A375 (cell line): Measurements from ENCODE around the gene NPW. TPM values are rescaled to one million over a fixed set of nuclear protein-coding genes. Genes with fewer than 3 reads are reported as not detected.

Source experiments
- small RNA-seq: library from RNA; depleted of rRNA; stranded (forward); fragments of <200 nt; gene quantifications from one replicate; pipeline ENCODE3, GENCODE V24; 2014
- total RNA-seq: library from RNA; depleted of rRNA; stranded (reverse); fragments of >200 nt; shearing (Covaris generic); gene quantifications from 2 replicates; pipeline ENCODE4 v1.2.3, GENCODE V29; 2014; rRNA removed

NPW gene
- 1.0 and 1.5 TPM in 2 replicates for total RNA-seq

GRCh38 chr16:2019518-2019920 lies at the start of gene NPW:
Gene NPW, plus strand, starts transcription at chr16:2019785.

GRCh38 chr16:1971796-1972489 lies 47.6 kb upstream of the NPW start, which contains the start of gene TBL3:
Gene TBL3, plus strand, starts transcription at chr16:1972053. Its CDS starts 112 bp downstream, at chr16:1972165.

GRCh38 chr16:1981398-1981836 lies 38.2 kb upstream of the NPW start, which contains the start of gene NOXO1:
Gene NOXO1, minus strand, starts transcription at chr16:1981469. Its CDS starts 290 bp downstream, at chr16:1981179.

GRCh38 chr16:1983544-1984346 lies 35.8 kb upstream of the NPW start, which contains the start of gene GFER:
Gene GFER, plus strand, starts transcription at chr16:1984193. Its CDS starts 26 bp downstream, at chr16:1984219.

GRCh38 chr16:1989209-1990100 lies 30.1 kb upstream of the NPW start, which contains the start of gene SYNGR3:
Gene SYNGR3, plus strand, starts transcription at chr16:1989970. Its CDS starts 133 bp downstream, at chr16:1990103.

GRCh38 chr16:2009791-2010510 lies 9.6 kb upstream of the NPW start, which contains the start of gene ZNF598:
Gene ZNF598, minus strand, starts transcription at chr16:2009821.

GRCh38 chr16:2026461-2027023 lies 7.0 kb downstream of the NPW start, which contains the start of gene NHERF2:
Gene NHERF2, plus strand, starts transcription at chr16:2026902. Its CDS starts 104 bp downstream, at chr16:2027006.

GRCh38 chr16:2047330-2048115 lies 27.9 kb downstream of the NPW start, which contains the start of the genes NTHL1 and TSC2:
Gene NTHL1, minus strand, starts transcription at chr16:2047834. Its CDS starts 11 bp downstream, at chr16:2047823.
Gene TSC2, plus strand, starts transcription at chr16:2047985. Its CDS starts 631 bp downstream, at chr16:2048616.

Small RNAs within 50 kb of the gene (small RNA-seq; reads per million reads assigned to genes)
- gene AC005363.2 (not detected), gene RN7SL219P (not detected)

Other genes with a start within 250 kb of the NPW start
- 89.3 and 122 TPM in 2 replicates for gene NME3, start 248.2 kb upstream of the NPW start, total RNA-seq
- gene EME2, start 247.0 kb upstream of the NPW start, total RNA-seq: 21.4 and 22.7 TPM in 2 replicates
- 187 and 223 TPM in 2 replicates for gene MRPS34, start 246.7 kb upstream of the NPW start, total RNA-seq
- gene SPSB3, start 237.2 kb upstream of the NPW start, total RNA-seq: 51.4 and 57.6 TPM in 2 replicates
- 132 and 137 TPM in 2 replicates for gene NUBP2, start 236.8 kb upstream of the NPW start, total RNA-seq
- 0.29 TPM in 1 of 2 replicates, not detected in the other for gene IGFALS, start 226.1 kb upstream of the NPW start, total RNA-seq
- gene HAGH, start 193.0 kb upstream of the NPW start, total RNA-seq: 113 and 133 TPM in 2 replicates
- 30.1 and 30.2 TPM in 2 replicates for gene FAHD1, start 192.6 kb upstream of the NPW start, total RNA-seq
- not detected in 2 replicates for gene MEIOB, start 147.6 kb upstream of the NPW start, total RNA-seq
- gene HS3ST6, start 101.4 kb upstream of the NPW start, total RNA-seq: not detected in 2 replicates
- 8.5 and 10.2 TPM in 2 replicates for gene MSRB1, start 76.6 kb upstream of the NPW start, total RNA-seq
- gene RPL3L, start 65.1 kb upstream of the NPW start, total RNA-seq: not detected in 2 replicates
- gene NDUFB10, start 60.2 kb upstream of the NPW start, total RNA-seq: 551 and 557 TPM in 2 replicates
- 4,459 and 5,166 TPM in 2 replicates for gene RPS2, start 55.0 kb upstream of the NPW start, total RNA-seq
- gene RNF151, start 52.9 kb upstream of the NPW start, total RNA-seq: not detected in 2 replicates
- 72.8 and 74.0 TPM in 2 replicates for gene TBL3, start 47.7 kb upstream of the NPW start, total RNA-seq
- 0.23 TPM in 1 of 2 replicates, not detected in the other for gene NOXO1, start 38.3 kb upstream of the NPW start, total RNA-seq
- 46.0 and 50.1 TPM in 2 replicates for gene GFER, start 35.6 kb upstream of the NPW start, total RNA-seq
- 1.6 and 2.0 TPM in 2 replicates for gene SYNGR3, start 29.8 kb upstream of the NPW start, total RNA-seq
- 59.6 and 76.5 TPM in 2 replicates for gene ZNF598, start 10.0 kb upstream of the NPW start, total RNA-seq
- gene NHERF2, start 7.1 kb downstream of the NPW start, total RNA-seq: 113 and 117 TPM in 2 replicates
- gene NTHL1, start 28.0 kb downstream of the NPW start, total RNA-seq: 58.6 and 71.2 TPM in 2 replicates
- gene TSC2, start 28.2 kb downstream of the NPW start, total RNA-seq: 75.3 and 90.4 TPM in 2 replicates
- gene PKD1, start 116.1 kb downstream of the NPW start, total RNA-seq: 90.3 and 104 TPM in 2 replicates
- gene RAB26, start 128.8 kb downstream of the NPW start, total RNA-seq: 9.0 and 16.0 TPM in 2 replicates
- 71.3 and 72.5 TPM in 2 replicates for gene TRAF7, start 136.0 kb downstream of the NPW start, total RNA-seq
- gene CASKIN1, start 176.8 kb downstream of the NPW start, total RNA-seq: 1.1 and 1.4 TPM in 2 replicates
- 44.6 and 65.4 TPM in 2 replicates for gene MLST8, start 185.7 kb downstream of the NPW start, total RNA-seq
- gene BRICD5, start 191.1 kb downstream of the NPW start, total RNA-seq: 1.3 and 3.0 TPM in 2 replicates
- 19.2 and 26.6 TPM in 2 replicates for gene PGP, start 195.1 kb downstream of the NPW start, total RNA-seq
- gene E4F1, start 203.8 kb downstream of the NPW start, total RNA-seq: 40.0 and 47.9 TPM in 2 replicates
- gene DNASE1L2, start 216.7 kb downstream of the NPW start, total RNA-seq: 1.0 and 1.5 TPM in 2 replicates
- gene ECI1, start 231.8 kb downstream of the NPW start, total RNA-seq: 86.9 and 97.5 TPM in 2 replicates
- 254 and 259 TPM in 2 replicates for gene RNPS1, start 248.3 kb downstream of the NPW start, total RNA-seq